Keratinocyte (primary cell): Measurements from ENCODE around the gene CTNNA3. TPM values are rescaled to one million over a fixed set of nuclear protein-coding genes. Genes with fewer than 3 reads are reported as not detected.

ENCODE experiments used
- DNase-seq: peaks from one replicate; pipeline ENCODE4 v3.0.0-alpha.2; 2011; ENCODE audit warnings: low read depth, missing footprints, low spot score
- FAIRE-seq: peaks from 2 replicates; lab custom pipeline; 2011; peaks lifted over from hg19 to GRCh38; lab: Jason Lieb, UNC
- H2AFZ ChIP-seq: 2 replicates; pipeline ENCODE4 v1.6.0; 2012; ENCODE audit warnings: low read length, control low read depth, inconsistent platforms; ENCODE audit not compliant: control insufficient read depth
- H3K27ac ChIP-seq: 2 replicates; pipeline ENCODE4 v1.5.1; 2011; ENCODE audit warnings: low read length; ENCODE audit not compliant: control insufficient read depth, insufficient read depth
- H3K27me3 ChIP-seq: 3 replicates; pipeline ENCODE4 v1.6.0; 2011; ENCODE audit warnings: low read length; ENCODE audit not compliant: control insufficient read depth, insufficient read depth; ENCODE audit errors: extremely low read depth
- H3K36me3 ChIP-seq, 2 experiments: 2 replicates in 1 of 2; 3 replicates in 1 of 2; pipeline ENCODE4 v1.5.1; 2011; ENCODE audit warnings: low read length in 2 of 2, mild to moderate bottlenecking in 1 of 2; ENCODE audit not compliant: control insufficient read depth in 2 of 2, insufficient read depth in 2 of 2; ENCODE audit errors: extremely low read depth in 1 of 2
- H3K4me1 ChIP-seq: 3 replicates; pipeline ENCODE4 v1.5.1; 2011; ENCODE audit warnings: low read length; ENCODE audit not compliant: control insufficient read depth, insufficient read depth; ENCODE audit errors: extremely low read depth
- H3K4me2 ChIP-seq: 3 replicates; pipeline ENCODE4 v1.6.0; 2011; ENCODE audit warnings: low read depth, low read length; ENCODE audit not compliant: control insufficient read depth, insufficient read depth; ENCODE audit errors: extremely low read depth
- H3K4me3 ChIP-seq, 3 experiments: fragments of 200-600 bp in 1 of 3; sonication (generic) in 1 of 3; 2 replicates in 2 of 3; 3 replicates in 1 of 3; pipeline ENCODE4 v1.5.1; 2011 to 2016; ENCODE audit warnings: low read length in 3 of 3, mild to moderate bottlenecking in 3 of 3, control low read depth in 2 of 3, inconsistent platforms in 1 of 3, low read depth in 1 of 3, mixed read lengths in 1 of 3, mixed run types in 1 of 3, moderate library complexity in 1 of 3; ENCODE audit not compliant: control insufficient read depth in 2 of 3, insufficient read depth in 2 of 3; ENCODE audit errors: extremely low read depth in 1 of 3
- H3K79me2 ChIP-seq: 2 replicates; pipeline ENCODE4 v1.6.0; 2012; ENCODE audit warnings: low read length; ENCODE audit not compliant: control insufficient read depth, insufficient read depth
- H3K9ac ChIP-seq: 3 replicates; pipeline ENCODE4 v1.6.0; 2011; ENCODE audit warnings: low read length; ENCODE audit not compliant: control insufficient read depth, insufficient read depth; ENCODE audit errors: extremely low read depth
- H3K9me1 ChIP-seq: 3 replicates; pipeline ENCODE4 v1.6.0; 2011; ENCODE audit warnings: low read length; ENCODE audit not compliant: control insufficient read depth, insufficient read depth; ENCODE audit errors: extremely low read depth
- H3K9me3 ChIP-seq: 2 replicates; pipeline ENCODE4 v1.5.1; 2012; ENCODE audit warnings: low read depth, low read length; ENCODE audit not compliant: control insufficient read depth
- H4K20me1 ChIP-seq: 3 replicates; pipeline ENCODE4 v1.6.0; 2011; ENCODE audit warnings: low read length; ENCODE audit not compliant: control insufficient read depth, insufficient read depth; ENCODE audit errors: extremely low read depth
- EZH2 ChIP-seq: IDR thresholded peaks from one replicate; pipeline ENCODE4 v1.6.1; 2012; ENCODE audit warnings: inconsistent platforms, mild to moderate bottlenecking, low read length, moderate library complexity
- dilution Hi-C: fragments of 300-500 bp; cut with MboI; formaldehyde crosslinking; loops from one replicate; pipeline ENCODE4 v1.7.0; 2020; ENCODE audit warnings: low sequenced_read_pairs; ENCODE audit not compliant: extremely low pct_ligation_motif_present
- polyA plus RNA-seq, 5 experiments: library from polyadenylated mRNA; depleted of rRNA in 3 of 5; stranded (reverse) in 3 of 5; stranded (forward) in 1 of 5; unstranded in 1 of 5; fragments of >200 nt; gene quantifications; 1 replicate in 1 of 5; 2 replicates in 3 of 5; 3 replicates in 1 of 5; pipeline versions ENCODE4 v1.2.1 to v1.2.3, GENCODE V29; 2011 to 2012; ENCODE audit warnings: missing spikeins in 2 of 5, low read depth in 1 of 5, low replicate concordance in 1 of 5
- TF ChIP-seq, protein P1 (sequence below), 3 experiments: IDR thresholded peaks in 1 of 3; conservative IDR thresholded peaks in 1 of 3; optimal IDR thresholded peaks in 1 of 3; 2 replicates in 2 of 3; 3 replicates in 1 of 3; pipeline versions ENCODE3 to v1.5.1; 2011; ENCODE audit warnings: low read length in 3 of 3, mild to moderate bottlenecking in 3 of 3, moderate library complexity in 2 of 3, control low read depth in 1 of 3, inconsistent platforms in 1 of 3; ENCODE audit not compliant: insufficient read depth in 2 of 3; ENCODE audit errors: extremely low read depth in 1 of 3

CTNNA3 gene
- polyA plus RNA-seq, 1 donor (not counting 4 experiments of a cell fraction or from before 2014, with no cell fraction given), result 0.01 TPM

DNA sequence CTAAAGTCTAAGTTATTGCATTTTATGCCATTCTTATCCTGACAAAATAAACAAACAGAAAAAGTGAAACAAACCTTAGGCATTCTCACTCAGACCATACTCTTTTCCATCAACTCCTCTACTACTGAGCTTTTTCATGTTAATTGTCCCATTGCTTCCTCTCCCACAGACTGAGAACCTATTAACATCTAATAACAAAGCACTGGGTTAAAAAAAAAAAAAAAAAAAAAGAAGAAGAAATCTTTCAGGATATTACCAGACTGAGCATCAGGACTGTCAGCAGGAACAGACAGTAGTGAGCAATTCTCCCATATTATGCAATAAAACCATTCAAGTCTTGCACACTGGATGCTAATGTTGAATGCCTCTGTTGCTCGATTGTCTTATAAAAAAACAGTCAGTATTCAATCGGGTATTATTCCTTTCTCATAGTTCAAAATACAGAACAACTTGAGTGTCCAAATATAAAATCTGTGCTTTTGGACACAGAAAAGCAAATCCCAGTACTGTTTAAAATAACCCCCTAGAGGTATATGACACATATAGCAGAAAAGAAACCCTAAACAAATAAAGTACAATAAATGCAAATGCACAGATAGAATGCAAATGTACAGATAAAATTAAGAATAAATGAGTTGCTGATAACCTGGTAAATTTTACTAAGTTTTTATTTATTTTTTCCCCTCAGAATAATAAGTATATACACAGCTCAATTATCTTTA lies 1301.5 kb downstream of the CTNNA3 start:
- Histone ChIP-seq H3K36me3 (no peaks in the 10 kb centered on the region), H3K27me3 (no peaks in the 10 kb centered on the region), H3K9ac (no peak overlapping the region), H3K9me1 (no peaks in the 10 kb centered on the region), H3K9me3 (no peaks in the 10 kb centered on the region), H3K4me1 (no peaks in the 10 kb centered on the region), H3K4me2 (no peak overlapping the region), H4K20me1 (no peaks in the 10 kb centered on the region), H3K27ac (no peak overlapping the region), H3K79me2 (no peaks in the 10 kb centered on the region), H3K4me3 (no peak overlapping the region), H2AFZ (no peak overlapping the region)
- no peak for TF ChIP-seq EZH2
- TF ChIP-seq, protein P1, sequence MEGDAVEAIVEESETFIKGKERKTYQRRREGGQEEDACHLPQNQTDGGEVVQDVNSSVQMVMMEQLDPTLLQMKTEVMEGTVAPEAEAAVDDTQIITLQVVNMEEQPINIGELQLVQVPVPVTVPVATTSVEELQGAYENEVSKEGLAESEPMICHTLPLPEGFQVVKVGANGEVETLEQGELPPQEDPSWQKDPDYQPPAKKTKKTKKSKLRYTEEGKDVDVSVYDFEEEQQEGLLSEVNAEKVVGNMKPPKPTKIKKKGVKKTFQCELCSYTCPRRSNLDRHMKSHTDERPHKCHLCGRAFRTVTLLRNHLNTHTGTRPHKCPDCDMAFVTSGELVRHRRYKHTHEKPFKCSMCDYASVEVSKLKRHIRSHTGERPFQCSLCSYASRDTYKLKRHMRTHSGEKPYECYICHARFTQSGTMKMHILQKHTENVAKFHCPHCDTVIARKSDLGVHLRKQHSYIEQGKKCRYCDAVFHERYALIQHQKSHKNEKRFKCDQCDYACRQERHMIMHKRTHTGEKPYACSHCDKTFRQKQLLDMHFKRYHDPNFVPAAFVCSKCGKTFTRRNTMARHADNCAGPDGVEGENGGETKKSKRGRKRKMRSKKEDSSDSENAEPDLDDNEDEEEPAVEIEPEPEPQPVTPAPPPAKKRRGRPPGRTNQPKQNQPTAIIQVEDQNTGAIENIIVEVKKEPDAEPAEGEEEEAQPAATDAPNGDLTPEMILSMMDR (optimal IDR thresholded peaks at IDR 0.05 in 1 of 3, IDR thresholded peaks at IDR 0.05 in 1 of 3, conservative IDR thresholded peaks at IDR 0.05 in 1 of 3; ENCODE audit: extremely low read depth in 1 of 3, insufficient read depth in 2 of 3, low read length in 3 of 3), result no peak
- dilution Hi-C loops, result no loop called here
- FAIRE-seq (no peak), DNase-seq (no peak)

DNA sequence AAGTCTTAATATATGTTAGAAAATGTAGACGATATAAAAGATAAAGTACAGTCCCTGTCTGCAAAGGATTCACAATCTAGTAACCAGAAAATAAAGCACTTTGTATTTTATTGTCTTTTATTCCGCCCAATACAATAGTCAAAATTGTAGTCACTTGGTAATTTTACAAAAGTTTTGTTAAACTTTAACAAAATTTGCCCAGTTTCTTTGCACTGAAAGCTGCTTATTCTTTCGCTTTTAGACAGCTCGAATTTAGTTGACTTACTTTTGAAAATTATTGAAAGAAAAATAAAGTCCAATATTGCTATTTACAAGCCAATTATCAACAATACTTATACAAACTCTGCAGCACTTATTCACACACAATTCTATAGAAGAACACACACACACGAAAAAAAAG lies 1305.1 kb downstream of the CTNNA3 start:
- H3K9ac ChIP-seq, result no peak overlapping the region
- no peak overlapping the region for H3K4me2 ChIP-seq
- no peak overlapping the region for H2AFZ ChIP-seq
- no peaks in the 10 kb centered on the region for H3K79me2 ChIP-seq
- no peaks in the 10 kb centered on the region for H3K36me3 ChIP-seq
- TF ChIP-seq, protein P1 (optimal IDR thresholded peaks at IDR 0.05 in 1 of 3, IDR thresholded peaks at IDR 0.05 in 1 of 3, conservative IDR thresholded peaks at IDR 0.05 in 1 of 3; ENCODE audit: extremely low read depth in 1 of 3, insufficient read depth in 2 of 3, low read length in 3 of 3), result no peak
- no peak for TF ChIP-seq EZH2
- H3K9me1 ChIP-seq, result no peaks in the 10 kb centered on the region
- H3K4me1 ChIP-seq, result no peaks in the 10 kb centered on the region
- no peak overlapping the region for H3K27ac ChIP-seq
- FAIRE-seq (no peak), DNase-seq (no peak)
- H4K20me1 ChIP-seq, result no peaks in the 10 kb centered on the region
- H3K27me3 ChIP-seq, result no peaks in the 10 kb centered on the region
- no peaks in the 10 kb centered on the region for H3K9me3 ChIP-seq
- no peak overlapping the region for H3K4me3 ChIP-seq
- dilution Hi-C loops, result no loop called here
